OCI-LY3 (cell line): Measurements from ENCODE around the gene CRACR2B.

Experiments
- CTCF ChIP-seq: fragments of 200-600, 300-600 bp; sonication (generic); IDR thresholded peaks from 2 replicates; pipeline ENCODE4 v1.5.1; 2014; ENCODE audit warnings: antibody characterized with exemption, low read length, low read depth
- EZH2phosphoT487 ChIP-seq: fragments of 200-600 bp; shearing (Covaris generic); IDR thresholded peaks from 2 replicates; pipeline ENCODE4 v1.6.1; 2018; ENCODE audit warnings: antibody characterized with exemption, mixed run types, low read depth

DNA sequence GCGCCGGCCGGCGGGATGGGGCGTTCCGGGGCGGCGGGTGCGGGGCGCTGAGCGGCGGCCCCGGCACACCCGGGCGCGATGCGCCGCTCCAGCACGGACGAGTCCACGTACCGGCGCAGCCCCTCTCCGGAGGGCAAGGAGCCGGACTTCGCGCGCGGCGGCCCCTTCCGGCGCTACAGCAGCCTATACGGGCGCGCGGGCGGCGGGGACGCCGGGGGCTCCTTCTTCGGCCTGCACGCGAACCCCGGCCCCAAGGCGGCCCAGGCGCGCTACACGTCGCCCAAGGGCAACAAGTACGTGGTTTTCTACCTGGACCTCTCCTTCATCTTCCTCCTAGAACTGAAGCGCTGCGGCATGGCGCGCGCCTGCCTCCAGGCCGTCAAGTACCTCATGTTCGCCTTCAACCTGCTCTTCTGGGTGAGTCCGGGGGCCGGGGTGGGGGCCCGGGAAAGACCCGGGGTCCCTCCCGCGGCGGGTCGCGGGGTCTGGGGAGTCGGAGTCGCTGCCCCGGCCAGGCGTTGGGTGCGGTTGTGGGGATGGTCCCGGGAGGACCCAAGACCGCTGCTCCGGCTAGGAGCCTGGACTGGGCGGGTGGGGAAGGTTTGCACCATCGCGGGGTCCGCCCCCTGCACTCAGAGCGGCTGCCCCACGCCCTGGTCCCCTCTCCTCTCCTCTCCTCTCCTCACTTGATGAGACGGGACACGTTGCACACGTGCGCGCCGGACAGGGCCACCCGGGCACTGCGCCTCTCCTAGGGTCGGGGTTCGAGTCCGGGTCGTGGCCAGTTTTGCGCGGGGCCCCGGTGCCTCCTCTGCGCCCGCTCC lies 22.4 kb downstream of the CRACR2B start:
- TF ChIP-seq CTCF (no peak), EZH2phosphoT487 (no peak)
